Activated effector memory CD4-positive, alpha-beta T cell treated with Interleukin-2 at 50 U/mL for 16 hours (primary cell): ENCODE data around the gene ESR1.
"Not testable (repeated sequence)": the region's sequence is repeated elsewhere in the genome, so short reads cannot be mapped to it uniquely, and the experiment has no call there.

Experiments used
- DNase-seq: peaks from one replicate; pipeline ENCODE4 v3.0.0-alpha.2; 2020

Gene ESR1

DNA sequence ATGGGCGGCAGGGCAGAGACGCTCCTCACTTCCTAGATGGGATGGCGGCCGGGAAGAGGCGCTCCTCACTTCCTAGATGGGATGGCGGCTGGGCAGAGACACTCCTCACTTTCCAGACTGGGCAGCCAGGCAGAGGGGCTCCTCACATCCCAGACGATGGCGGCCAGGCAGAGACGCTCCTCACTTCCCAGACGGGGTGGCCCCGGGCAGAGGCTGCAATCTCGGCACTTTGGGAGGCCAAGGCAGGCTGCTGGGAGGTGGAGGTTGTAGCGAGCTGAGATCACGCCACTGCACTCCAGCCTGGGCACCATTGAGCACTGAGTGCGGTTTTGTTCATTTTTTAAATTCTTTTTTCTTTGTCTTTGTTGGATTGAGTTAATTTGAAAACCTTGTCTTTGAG lies 92.3 kb downstream of the ESR1 start:
- not testable (repeated sequence) for DNase-seq

DNA sequence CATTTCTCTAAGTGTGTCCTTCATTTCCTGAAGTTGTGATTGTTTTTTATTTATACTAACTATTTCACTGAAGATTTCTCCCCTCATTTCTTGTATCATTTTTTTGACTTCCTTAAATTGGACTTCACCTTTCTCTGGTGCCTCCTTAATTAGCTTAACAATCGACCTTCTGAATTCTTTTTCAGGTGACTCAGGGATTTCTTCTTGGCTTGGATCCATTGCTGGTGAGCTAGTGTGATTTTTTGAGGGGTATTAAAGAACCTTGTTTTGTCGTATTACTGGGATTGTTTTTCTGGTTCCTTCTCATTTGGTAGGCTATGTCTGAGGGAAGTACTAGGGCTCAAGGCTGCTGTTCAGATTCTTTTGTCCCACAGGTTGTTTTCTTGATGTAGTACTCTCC lies 92.8 kb downstream of the ESR1 start:
- no peak for DNase-seq

DNA sequence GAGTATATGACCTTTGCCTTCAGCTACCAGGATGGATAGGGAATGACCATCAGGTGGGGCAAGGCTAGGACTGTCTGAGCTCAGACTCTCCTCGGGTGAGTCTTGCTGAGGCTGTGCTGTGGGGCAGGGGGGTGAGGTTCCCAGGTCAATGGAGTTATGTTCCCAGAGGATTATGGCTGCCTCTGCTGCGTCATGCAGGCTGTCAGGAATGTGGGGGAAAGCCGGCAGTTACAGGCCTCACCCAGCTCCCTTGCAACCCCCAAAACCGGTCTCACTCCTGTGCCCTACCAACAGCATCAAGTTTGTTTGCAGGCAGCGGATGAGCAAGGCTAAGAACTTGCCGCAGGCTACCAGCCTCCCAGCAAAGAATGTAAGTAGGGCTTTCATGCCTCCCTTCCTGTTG lies 93.5 kb downstream of the ESR1 start:
- DNase-seq = no peak

GRCh38 chr6:151904631-151905030 lies 97.1 kb downstream of the ESR1 start:
- no peak for DNase-seq

DNA sequence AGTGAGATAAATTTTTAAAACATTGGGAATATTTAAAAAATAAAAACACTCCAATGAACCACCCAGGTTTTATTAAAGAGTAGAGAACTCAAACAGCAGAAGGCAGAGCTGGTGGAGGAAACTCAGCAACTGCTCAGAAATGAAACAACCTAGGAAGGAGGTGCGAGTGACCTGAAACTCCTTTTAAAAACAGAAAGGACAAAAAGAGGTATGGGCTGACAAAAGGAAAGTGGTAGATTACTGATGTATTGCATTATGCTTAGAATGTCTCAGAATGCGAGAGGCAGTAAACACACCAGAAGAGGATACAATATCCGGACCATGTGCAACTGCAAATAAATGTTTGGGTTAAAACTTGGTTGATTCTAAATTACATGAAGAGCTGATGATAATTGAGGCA lies 97.6 kb downstream of the ESR1 start:
- no peak for DNase-seq

GRCh38 chr6:151905854-151906253 lies 98.4 kb downstream of the ESR1 start:
- no peak for DNase-seq

DNA sequence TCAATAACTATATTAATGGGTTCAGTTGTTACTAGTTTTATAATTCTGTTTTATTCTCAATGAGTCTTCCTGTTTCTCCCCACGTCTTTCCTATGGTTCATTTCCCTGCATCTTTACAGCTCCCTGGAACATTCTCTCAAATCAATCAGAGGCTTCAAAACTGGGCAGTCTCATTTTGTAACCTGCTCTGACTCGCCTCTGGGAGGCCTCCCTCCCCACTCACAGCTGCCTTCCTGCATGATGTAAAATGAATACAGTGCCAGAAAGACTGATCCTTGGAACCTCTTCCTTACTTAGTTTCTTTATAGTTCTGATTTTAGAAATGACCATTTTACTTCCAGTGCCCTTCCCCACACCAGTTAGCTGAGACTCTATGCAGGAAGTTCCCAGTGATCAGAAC lies 103.9 kb downstream of the ESR1 start:
- DNase-seq = no peak

- DNase-seq = no peak
These were observed 107.0 kb downstream of the ESR1 start for GRCh38 chr6:151914484-151914883.

DNA sequence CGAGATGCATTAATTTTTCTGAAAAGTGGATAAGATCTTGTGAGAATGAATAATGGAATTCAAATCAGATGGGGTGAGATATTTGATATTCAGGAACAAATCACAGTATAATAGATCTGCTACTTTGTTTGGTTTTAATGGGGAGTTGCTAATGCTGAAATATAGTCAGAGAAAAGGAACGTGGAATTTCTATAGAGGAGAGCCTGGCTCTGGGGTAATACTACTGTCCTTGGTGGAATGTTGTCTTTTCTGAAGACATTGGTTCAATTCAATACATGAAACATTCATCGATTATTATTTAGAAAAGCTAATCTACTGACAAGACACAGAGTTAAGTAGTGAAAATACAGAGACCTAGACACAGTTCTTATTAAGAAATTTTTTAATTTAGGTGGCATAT lies 108.6 kb downstream of the ESR1 start:
- no peak for DNase-seq

DNA sequence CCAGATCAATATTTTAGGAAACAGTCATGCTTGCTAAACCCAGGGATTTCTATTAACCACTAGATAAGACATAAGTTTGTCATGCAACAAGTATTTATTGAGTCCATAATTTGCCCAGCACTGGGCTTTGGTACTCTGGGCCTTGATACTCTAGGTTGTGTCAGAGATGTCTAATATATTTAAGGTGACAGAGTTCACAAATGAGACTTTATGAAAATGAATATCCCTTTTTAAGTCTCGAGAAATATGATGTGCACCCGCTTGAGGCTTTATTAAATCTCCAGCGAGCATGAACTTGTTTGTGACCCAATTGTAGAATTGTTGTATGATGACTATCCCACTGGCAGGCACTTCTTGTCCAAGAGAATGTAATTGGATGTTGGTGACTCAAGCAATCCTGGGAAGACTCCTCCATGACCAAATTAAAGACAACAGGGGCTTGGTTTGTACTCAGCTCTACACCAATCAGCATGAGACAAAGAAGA lies 109.2 kb downstream of the ESR1 start:
- DNase-seq = no peak

- no peak for DNase-seq
These were observed 110.2 kb downstream of the ESR1 start for GRCh38 chr6:151917531-151918329.

- no peak for DNase-seq
These were observed 132.8 kb downstream of the ESR1 start for GRCh38 chr6:151940307-151940706.

GRCh38 chr6:151948002-151948743 lies 140.7 kb downstream of the ESR1 start:
- no peak for DNase-seq

- DNase-seq = no peak
These were observed 150.8 kb downstream of the ESR1 start for GRCh38 chr6:151958332-151958731.

GRCh38 chr6:151959086-151959485 lies 151.6 kb downstream of the ESR1 start:
- no peak for DNase-seq

DNA sequence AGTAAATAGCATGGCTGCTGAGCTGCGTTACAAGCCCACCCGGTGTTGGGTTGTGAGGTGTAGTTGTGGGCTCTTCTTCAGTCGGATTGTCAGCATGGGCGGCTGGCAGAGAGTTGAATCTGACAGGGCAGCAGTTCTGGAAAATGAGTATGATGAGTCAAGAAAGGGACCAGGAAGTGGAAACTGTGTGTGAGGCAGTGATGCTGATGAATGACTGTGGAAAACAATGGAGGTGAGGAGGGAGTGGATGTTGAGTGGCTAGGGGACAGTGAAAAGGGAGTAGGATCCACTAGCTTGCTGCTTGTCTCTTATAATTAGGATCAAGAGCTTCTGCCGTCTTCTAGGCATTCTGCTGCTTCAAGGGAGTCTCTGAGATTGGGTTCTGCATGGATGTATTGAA lies 154.3 kb downstream of the ESR1 start:
- no peak for DNase-seq

GRCh38 chr6:151962246-151962846 lies 154.9 kb downstream of the ESR1 start:
- DNase-seq = no peak

- DNase-seq = no peak
These were observed 155.5 kb downstream of the ESR1 start for GRCh38 chr6:151963001-151963400.

- DNase-seq = not testable (repeated sequence)
These were observed 156.9 kb downstream of the ESR1 start for GRCh38 chr6:151964412-151964811.

- DNase-seq = no peak
These were observed 166.7 kb downstream of the ESR1 start for GRCh38 chr6:151974061-151974617.

DNA sequence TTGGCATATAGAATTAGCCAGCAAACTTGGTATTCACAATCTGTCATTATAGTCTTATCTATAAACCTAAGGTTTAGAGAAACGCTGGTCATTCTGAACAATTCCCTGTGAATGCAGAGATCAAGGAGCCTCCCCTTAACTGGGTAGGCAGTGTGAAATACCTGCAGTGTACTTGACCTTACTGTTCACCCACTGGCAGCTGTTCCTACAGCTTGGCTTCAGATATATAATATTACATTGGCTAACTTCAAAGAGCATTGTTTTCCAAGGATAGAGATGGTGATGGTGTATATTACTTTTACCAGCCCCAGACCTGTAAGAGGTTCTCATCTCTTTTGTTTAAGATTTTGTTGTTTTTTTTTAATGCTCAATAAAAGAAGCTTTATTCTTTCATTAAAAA lies 168.3 kb downstream of the ESR1 start:
- DNase-seq = no peak

DNA sequence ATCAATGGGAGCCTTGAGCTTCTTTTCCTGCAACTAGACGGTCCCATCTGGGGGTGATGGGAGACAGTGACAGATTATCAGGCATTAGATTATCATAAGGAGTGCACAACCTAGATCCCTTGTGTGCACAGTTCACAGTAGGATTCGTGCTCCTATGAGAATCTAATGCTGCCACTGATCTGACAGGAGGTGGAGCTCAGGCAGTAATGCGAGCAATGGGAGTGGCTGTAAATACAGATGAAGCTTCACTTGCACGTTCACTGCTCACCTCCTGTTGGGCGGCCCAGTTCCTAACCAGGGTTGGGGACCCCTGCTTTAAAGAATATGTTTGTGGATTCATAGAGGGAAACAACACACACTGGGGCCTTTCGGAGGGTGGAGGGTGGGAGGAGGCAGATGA lies 180.7 kb downstream of the ESR1 start:
- DNase-seq = not testable (repeated sequence)

DNA sequence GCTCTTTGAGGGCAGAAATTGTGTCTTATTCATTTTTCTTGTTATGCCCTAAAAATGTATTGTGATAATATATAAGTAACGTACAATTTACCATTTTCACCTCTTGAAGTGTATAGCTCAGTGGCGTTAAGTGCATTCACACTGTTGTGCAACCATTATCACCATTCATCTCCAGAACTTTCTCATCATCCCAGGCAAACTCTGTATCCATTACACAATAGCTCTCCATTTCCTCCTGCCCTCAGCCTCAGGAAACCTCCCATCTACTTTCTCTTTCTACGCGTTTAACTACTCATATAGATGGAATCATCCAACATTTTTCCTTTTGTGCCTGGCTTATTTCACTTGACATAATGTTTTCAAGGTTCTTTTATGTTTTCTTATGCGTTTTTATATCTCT lies 184.6 kb downstream of the ESR1 start:
- DNase-seq = no peak

GRCh38 chr6:151993364-151993763 lies 185.9 kb downstream of the ESR1 start:
- no peak for DNase-seq
